ENCODE results near the gene PPIF.

PPIF gene

GRCh38 chr10:79347226-79347893 lies at the start of gene PPIF:
PPIF (plus strand) TSS chr10:79347469; CDS start chr10:79347549, 80 bp downstream.
- POLR2A ChIA-PET: interaction anchor here (0.5 to 1.7 kb wide), 5 partner anchors 11 to 95 kb away, joined by 3 to 12 read pairs (median 3); no protein-coding TSS in a partner anchor
- peak within 1 kb of the TSS; percentile 86 for H3K4me3 ChIP-seq (ENCODE audit: low read depth, low read length)
- peak; percentile 95 for TF ChIP-seq CTCF (IDR thresholded peaks at IDR 0.05; ENCODE audit: insufficient read depth, low read length, missing control alignments)
- DNase-seq (ENCODE audit: low read depth, low spot score): no peak
- CTCF ChIA-PET: interaction anchor here (0.6 to 8.0 kb wide), 20 partner anchors 10 to 159 kb away, joined by 3 to 111 read pairs (median 4); no protein-coding TSS in a partner anchor

GRCh38 chr10:79298403-79299244 lies 48.6 kb upstream of the PPIF start:
- DNase-seq (ENCODE audit: low read depth, low spot score): peak; percentile 84
- POLR2A ChIA-PET: interaction anchor here (0.8 to 1.3 kb wide), 3 partner anchors 11 to 56 kb away, joined by 3 read pairs; no protein-coding TSS in a partner anchor
- CTCF ChIA-PET: interaction anchor here (1.0 kb wide), 1 partner anchor 22 kb away, joined by 3 read pairs; no protein-coding TSS in a partner anchor
- TF ChIP-seq CTCF (IDR thresholded peaks at IDR 0.05; ENCODE audit: insufficient read depth, low read length, missing control alignments): no peak
- H3K4me3 ChIP-seq (ENCODE audit: low read depth, low read length): no peak overlapping the region

GRCh38 chr10:79299397-79300241 lies 47.6 kb upstream of the PPIF start:
- DNase-seq (ENCODE audit: low read depth, low spot score): no peak
- POLR2A ChIA-PET: interaction anchor here (0.7 to 1.3 kb wide), 6 partner anchors 12 to 133 kb away, joined by 3 to 5 read pairs (median 3); no protein-coding TSS in a partner anchor
- CTCF ChIA-PET: interaction anchor here (0.9 to 1.5 kb wide), 4 partner anchors 17 to 48 kb away, joined by 3 to 7 read pairs (median 3); no protein-coding TSS in a partner anchor
- TF ChIP-seq CTCF (IDR thresholded peaks at IDR 0.05; ENCODE audit: insufficient read depth, low read length, missing control alignments): no peak
- no peak overlapping the region for H3K4me3 ChIP-seq (ENCODE audit: low read depth, low read length)

- no peak for DNase-seq (ENCODE audit: low read depth, low spot score)
- TF ChIP-seq CTCF (IDR thresholded peaks at IDR 0.05; ENCODE audit: insufficient read depth, low read length, missing control alignments): no peak
- CTCF ChIA-PET: interaction anchor here (1.0 to 1.5 kb wide), 2 partner anchors 16 to 44 kb away, joined by 3 to 7 read pairs; no protein-coding TSS in a partner anchor
- POLR2A ChIA-PET: no interaction called here
- H3K4me3 ChIP-seq (ENCODE audit: low read depth, low read length): no peak overlapping the region
Observed at GRCh38 chr10:79300711-79301110, 46.6 kb upstream of the PPIF start.

- TF ChIP-seq CTCF (IDR thresholded peaks at IDR 0.05; ENCODE audit: insufficient read depth, low read length, missing control alignments): no peak
- CTCF ChIA-PET: interaction anchor here (0.7 to 3.2 kb wide), 2 partner anchors 14 to 47 kb away, joined by 3 to 13 read pairs; no protein-coding TSS in a partner anchor
- POLR2A ChIA-PET: no interaction called here
- no peak for DNase-seq (ENCODE audit: low read depth, low spot score)
- no peak overlapping the region for H3K4me3 ChIP-seq (ENCODE audit: low read depth, low read length)
Observed at GRCh38 chr10:79301754-79302530, 45.3 kb upstream of the PPIF start.

Measured in AG04449 (cell line).